Parathyroid adenoma (tissue), 2 donors: ENCODE measurements around the gene PDGFB.
"Not testable (repeated sequence)": the region's sequence is repeated elsewhere in the genome, so short reads cannot be mapped to it uniquely, and the experiment has no call there.

Experiments used
- H2AFZ ChIP-seq: fragments of 300-600 bp; sonication (generic); one replicate; pipeline ENCODE4 v1.7.0; 2017; ENCODE audit warnings: antibody characterized with exemption, mild to moderate bottlenecking
- H3K27ac ChIP-seq: fragments of 300-600 bp; sonication (generic); one replicate; pipeline ENCODE4 v1.7.0; 2017
- H3K27me3 ChIP-seq: fragments of 300-600 bp; sonication (generic); one replicate; pipeline ENCODE4 v1.7.0; 2017; ENCODE audit warnings: low read length; ENCODE audit not compliant: control insufficient read depth, insufficient read depth
- H3K36me3 ChIP-seq: fragments of 300-600 bp; sonication (generic); one replicate; pipeline ENCODE4 v1.7.0; 2017; ENCODE audit warnings: low read length; ENCODE audit not compliant: control insufficient read depth, insufficient read depth
- H3K4me1 ChIP-seq: fragments of 300-600 bp; sonication (generic); one replicate; pipeline ENCODE4 v1.7.0; 2017; ENCODE audit warnings: control low read depth
- H3K4me2 ChIP-seq: fragments of 300-600 bp; sonication (generic); one replicate; pipeline ENCODE4 v1.7.0; 2017; ENCODE audit warnings: low read length
- H3K4me3 ChIP-seq: fragments of 300-600 bp; sonication (generic); one replicate; pipeline ENCODE4 v1.7.0; 2017; ENCODE audit warnings: low read depth, low read length
- H3K79me2 ChIP-seq: fragments of 300-600 bp; sonication (generic); one replicate; pipeline ENCODE4 v1.7.0; 2017; ENCODE audit warnings: control low read depth
- H3K9ac ChIP-seq: fragments of 300-600 bp; sonication (generic); one replicate; pipeline ENCODE4 v1.7.0; 2017; ENCODE audit warnings: mild to moderate bottlenecking
- H3K9me3 ChIP-seq: fragments of 300-600 bp; sonication (generic); one replicate; pipeline ENCODE4 v1.7.0; 2017; ENCODE audit warnings: low read length; ENCODE audit not compliant: control insufficient read depth
- CTCF ChIP-seq: fragments of 300-600 bp; sonication (generic); IDR thresholded peaks from one replicate; pipeline ENCODE4 v1.7.0; 2017; ENCODE audit warnings: antibody characterized with exemption, mild to moderate bottlenecking
- donor health status: primary hyperparathyroidism.

PDGFB gene

GRCh38 chr22:39220890-39221850 lies 23.6 kb downstream of the PDGFB start:
- Histone ChIP-seq H2AFZ (no peak overlapping the region), H3K4me2 (no peak overlapping the region), H3K27me3 (no peaks in the 10 kb centered on the region), H3K4me3 (no peak overlapping the region), H3K4me1 (no peaks in the 10 kb centered on the region), H3K9me3 (no peaks in the 10 kb centered on the region), H3K79me2 (no peaks in the 10 kb centered on the region), H3K36me3 (peaks cover 2% of the 10 kb centered on the region), H3K27ac (no peak overlapping the region), H3K9ac (no peak overlapping the region)
- TF ChIP-seq CTCF = no peak

GRCh38 chr22:39220450-39220849 lies 24.3 kb downstream of the PDGFB start:
- no peak for TF ChIP-seq CTCF
- H3K9ac ChIP-seq = no peak overlapping the region
- H3K4me3 ChIP-seq = no peak overlapping the region

GRCh38 chr22:39219071-39220039 lies 25.4 kb downstream of the PDGFB start:
- H3K4me3 ChIP-seq = no peak overlapping the region
- no peak for TF ChIP-seq CTCF
- H3K79me2 ChIP-seq = no peaks in the 10 kb centered on the region
- H2AFZ ChIP-seq = no peak overlapping the region
- no peak overlapping the region for H3K9ac ChIP-seq
- H3K27ac ChIP-seq = no peak overlapping the region
- no peaks in the 10 kb centered on the region for H3K9me3 ChIP-seq
- H3K4me2 ChIP-seq = no peak overlapping the region
- H3K36me3 ChIP-seq = peaks cover 2% of the 10 kb centered on the region
- H3K27me3 ChIP-seq = no peaks in the 10 kb centered on the region
- no peaks in the 10 kb centered on the region for H3K4me1 ChIP-seq

More at GRCh38 chr22:39220450-39220849, 24.3 kb downstream of the PDGFB start:
- no peaks in the 10 kb centered on the region for H3K4me1 ChIP-seq
- H3K4me2 ChIP-seq = no peak overlapping the region
- no peak overlapping the region for H3K27ac ChIP-seq
- H3K36me3 ChIP-seq = peaks cover 2% of the 10 kb centered on the region
- no peak overlapping the region for H2AFZ ChIP-seq
- no peaks in the 10 kb centered on the region for H3K9me3 ChIP-seq
- no peaks in the 10 kb centered on the region for H3K27me3 ChIP-seq
- no peaks in the 10 kb centered on the region for H3K79me2 ChIP-seq

GRCh38 chr22:39218432-39218831 lies 26.4 kb downstream of the PDGFB start:
- H3K27ac ChIP-seq, H3K79me2 ChIP-seq, H2AFZ ChIP-seq, H3K27me3 ChIP-seq, H3K9ac ChIP-seq, H3K4me2 ChIP-seq, H3K4me3 ChIP-seq, H3K36me3 ChIP-seq, H3K9me3 ChIP-seq, H3K4me1 ChIP-seq: not testable (repeated sequence)

GRCh38 chr22:39216143-39216490 lies 28.7 kb downstream of the PDGFB start:
- Histone ChIP-seq H3K9ac (no peak overlapping the region), H3K36me3 (no peaks in the 10 kb centered on the region), H3K4me1 (no peaks in the 10 kb centered on the region), H3K4me3 (no peak overlapping the region), H3K27me3 (no peaks in the 10 kb centered on the region), H3K79me2 (no peaks in the 10 kb centered on the region), H3K27ac (no peak overlapping the region), H2AFZ (no peak overlapping the region), H3K9me3 (no peaks in the 10 kb centered on the region), H3K4me2 (no peak overlapping the region)
- TF ChIP-seq CTCF = no peak
